HG03139 (cell line): ENCODE results near the gene MVB12B.

ENCODE experiments used
- ATAC-seq: cut with Tn5 transposase; IDR thresholded peaks from one replicate; pipeline ENCODE4 v1.9.1; 2021; ENCODE audit not compliant: unreplicated experiment

MVB12B gene

DNA sequence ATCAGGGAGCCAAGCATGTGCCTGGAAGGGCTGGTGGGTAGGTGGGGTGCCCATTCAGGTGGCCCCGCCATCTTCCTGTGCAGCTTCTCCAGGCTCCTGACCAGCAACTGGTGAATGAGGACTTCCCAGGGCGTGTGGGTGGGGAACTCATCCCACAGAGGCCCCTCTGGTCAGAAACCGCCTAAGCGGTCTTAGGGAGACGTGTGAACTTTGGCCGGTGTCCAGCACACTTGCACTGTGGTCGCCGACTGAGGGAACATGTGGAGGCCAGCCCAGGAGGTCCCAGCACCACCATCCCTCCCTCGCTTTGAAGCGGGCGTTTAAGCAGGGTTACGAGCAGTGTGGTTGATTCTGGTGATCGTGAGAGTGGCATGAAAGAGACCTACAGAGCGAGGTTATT lies 77.8 kb downstream of the MVB12B start:
- no peak for ATAC-seq

- ATAC-seq: no peak
Observed at GRCh38 chr9:126406075-126406667, 79.5 kb downstream of the MVB12B start.

GRCh38 chr9:126407114-126407870 lies 80.7 kb downstream of the MVB12B start:
- ATAC-seq: no peak

DNA sequence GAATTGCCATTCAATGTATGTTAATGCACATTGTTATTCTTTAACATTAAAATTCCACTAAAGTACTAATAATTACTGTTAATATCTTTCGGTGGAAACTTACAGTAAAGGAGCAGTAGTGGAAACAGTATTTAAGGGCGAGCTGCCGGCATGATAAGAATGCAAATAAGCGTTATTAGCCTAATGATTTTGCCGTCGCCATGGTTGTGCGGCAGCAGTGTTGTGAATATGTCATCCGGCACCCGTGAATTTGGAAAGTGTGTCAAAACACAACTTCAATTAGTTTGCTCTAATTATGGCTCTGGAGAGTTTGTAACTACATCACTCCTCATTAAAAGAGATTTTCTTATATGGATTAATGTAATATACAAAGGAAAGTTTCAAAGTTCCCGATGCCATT lies 81.4 kb downstream of the MVB12B start:
- no peak for ATAC-seq

DNA sequence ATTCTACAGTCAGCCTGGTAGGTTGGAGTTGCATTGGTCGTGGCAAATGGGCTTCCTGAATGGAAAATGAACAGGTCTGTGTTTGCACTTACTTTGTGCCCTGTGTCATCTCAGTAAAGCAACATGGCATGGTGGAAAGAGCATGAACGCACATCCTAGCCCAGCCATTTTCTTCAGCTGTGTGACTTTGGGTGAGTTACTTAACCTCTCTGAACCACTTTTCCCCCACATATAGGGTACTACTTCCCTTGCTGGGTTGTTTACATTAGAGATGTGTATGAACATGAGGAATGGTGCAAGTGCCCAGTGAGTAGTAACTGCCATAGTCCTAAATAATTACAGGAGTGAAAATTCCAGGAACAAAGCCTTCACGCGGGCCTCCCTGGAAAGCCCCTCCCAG lies 83.6 kb downstream of the MVB12B start:
- no peak for ATAC-seq

GRCh38 chr9:126411225-126411947 lies 84.8 kb downstream of the MVB12B start:
- ATAC-seq: peak; percentile 58

GRCh38 chr9:126411948-126412284 lies 85.3 kb downstream of the MVB12B start:
- peak; percentile 45 for ATAC-seq

GRCh38 chr9:126412905-126413304 lies 86.3 kb downstream of the MVB12B start:
- no peak for ATAC-seq

DNA sequence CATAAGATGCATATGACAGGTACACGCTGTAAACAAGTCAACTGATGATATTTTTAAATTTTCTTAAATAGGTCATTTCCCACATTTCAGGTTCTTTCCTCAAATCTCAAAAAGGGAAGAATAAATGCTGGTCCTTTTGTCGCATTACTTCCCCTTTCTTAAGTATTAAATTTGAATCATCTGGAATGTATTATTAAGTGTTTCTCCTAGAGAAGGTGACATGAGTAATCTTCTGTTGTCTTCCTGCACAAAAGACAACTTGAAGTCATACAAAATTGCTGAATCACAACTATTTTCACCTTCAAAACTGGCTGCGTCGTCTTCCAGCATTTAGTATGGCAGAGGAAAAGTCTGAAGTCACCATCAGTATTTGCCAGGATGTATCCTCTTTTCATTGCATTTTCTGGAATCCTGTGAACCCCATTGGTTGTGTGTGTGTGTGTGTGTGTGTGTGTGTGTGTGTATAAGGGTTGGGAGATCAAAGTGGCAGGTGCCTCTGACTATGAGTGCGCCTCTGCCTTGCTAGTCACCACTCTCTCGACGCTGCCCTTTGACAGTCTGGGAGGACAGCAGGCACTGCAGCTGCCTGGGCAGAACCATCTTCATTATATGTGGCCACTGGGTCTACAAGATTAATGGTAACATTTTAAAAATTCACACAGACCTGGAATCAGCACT lies 86.9 kb downstream of the MVB12B start:
- no peak for ATAC-seq

DNA sequence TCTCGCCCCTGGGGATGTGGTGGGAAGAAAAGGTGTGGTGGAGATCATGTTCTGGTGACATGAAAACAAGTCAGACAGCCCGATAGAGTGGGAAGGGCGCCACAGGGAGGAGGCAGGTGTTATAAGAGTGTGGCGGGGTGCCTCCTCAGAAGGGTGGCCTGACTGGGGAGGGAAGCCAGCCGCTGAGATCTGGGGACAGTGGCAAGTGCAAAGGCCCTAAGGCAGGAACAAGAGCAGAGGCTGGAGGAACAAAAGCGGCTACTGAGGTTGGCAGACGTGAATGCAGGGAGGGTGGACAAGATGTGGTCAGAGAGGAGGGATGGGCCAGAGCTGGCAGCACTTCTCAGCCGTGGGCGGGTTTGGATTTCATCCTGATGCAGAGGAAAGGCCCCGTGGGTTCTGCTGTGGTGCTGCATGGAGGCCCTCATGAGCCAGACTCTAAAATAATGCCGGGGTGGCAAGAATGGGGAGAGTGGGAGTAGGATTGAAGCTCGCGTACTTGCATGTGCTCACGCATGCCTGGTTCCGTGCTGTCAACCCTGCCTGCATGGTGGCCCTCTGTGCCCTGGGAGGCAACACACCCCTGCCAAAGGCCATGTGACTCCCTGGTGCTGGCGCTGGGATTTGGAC lies 89.2 kb downstream of the MVB12B start:
- no peak for ATAC-seq

DNA sequence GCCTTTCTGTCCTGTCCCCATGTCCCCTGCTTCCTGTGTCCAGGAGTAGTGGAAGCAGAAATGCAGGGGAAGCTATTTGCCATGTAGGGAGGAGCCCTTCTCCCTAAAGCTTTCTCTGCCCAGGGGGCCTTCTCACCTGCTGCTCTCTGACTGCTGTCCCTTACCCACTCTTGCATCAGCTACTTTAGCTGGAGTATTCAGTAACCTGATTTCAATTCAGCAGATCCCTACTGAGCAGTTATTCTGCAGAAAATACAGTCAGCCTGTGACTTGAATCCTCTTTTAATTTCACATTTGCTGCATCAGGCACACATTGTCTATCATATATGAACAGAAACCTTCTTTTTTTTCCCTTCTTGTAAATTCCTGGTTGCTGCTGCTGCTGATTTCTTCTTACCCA lies 90.4 kb downstream of the MVB12B start:
- no peak for ATAC-seq

GRCh38 chr9:126417684-126418083 lies 91.1 kb downstream of the MVB12B start:
- no peak for ATAC-seq

- no peak for ATAC-seq
Observed at GRCh38 chr9:126418608-126419007, 92.0 kb downstream of the MVB12B start.

DNA sequence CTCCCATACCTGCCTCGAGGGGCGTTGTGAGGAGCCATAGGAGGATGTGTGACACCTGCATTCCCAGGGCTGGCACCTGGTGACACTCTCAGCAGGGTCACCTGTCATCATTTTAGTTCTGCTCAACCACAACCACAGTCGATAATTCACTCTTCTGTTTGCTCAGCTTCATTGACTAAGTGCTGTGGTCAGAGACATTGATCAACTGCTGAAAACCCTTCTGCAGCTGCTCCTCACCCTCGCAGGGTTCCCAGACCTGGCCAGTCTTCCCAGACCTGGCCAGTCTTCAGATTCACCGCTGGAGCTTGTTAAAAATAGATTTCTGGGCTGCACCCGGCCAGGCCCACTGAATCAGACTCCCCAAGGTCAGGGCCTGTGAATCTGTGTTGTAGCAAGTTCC lies 92.8 kb downstream of the MVB12B start:
- ATAC-seq: no peak

GRCh38 chr9:126420135-126420534 lies 93.5 kb downstream of the MVB12B start:
- no peak for ATAC-seq

GRCh38 chr9:126420643-126421564 lies 94.3 kb downstream of the MVB12B start:
- ATAC-seq: no peak

DNA sequence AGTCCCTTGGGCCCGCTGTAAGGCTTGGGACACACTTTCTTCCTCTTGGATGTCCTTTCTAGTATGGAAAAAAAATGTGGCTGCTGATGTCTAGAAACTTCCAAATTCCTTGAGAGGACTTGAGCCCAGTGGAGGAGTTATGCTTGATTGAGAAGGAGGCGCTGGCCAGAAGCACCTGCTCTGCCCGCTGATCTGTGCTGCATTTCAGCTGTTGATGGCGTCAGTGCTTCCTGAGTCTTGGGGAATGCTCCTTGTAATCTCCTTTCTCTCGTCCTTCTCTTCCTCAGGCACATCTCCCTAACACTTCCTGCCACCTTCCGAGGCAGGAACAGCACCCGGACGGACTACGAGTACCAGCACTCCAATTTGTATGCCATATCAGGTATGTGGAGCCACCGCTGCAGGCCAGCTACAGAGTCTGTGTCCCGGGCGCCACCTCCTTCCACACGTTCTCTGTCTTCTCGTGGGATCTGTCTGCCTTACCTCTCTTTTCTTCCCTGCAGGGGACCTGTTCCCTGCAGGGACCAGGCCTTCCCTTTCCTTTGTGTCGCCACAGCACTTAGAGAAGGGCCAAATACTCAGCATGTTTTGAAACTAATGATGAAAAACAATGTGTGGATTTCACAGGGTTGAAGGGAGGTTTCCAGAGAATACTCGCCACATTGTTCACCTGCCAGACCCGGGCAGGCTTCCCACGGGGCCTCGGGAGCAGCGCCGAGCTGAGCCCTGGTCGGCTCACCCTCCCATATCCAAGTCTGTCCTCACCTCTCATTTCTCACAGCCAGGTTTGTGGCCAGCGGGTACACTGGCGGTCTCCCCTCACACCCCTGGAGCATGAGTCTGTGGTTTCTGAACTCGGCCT lies 95.2 kb downstream of the MVB12B start:
- ATAC-seq: no peak

GRCh38 chr9:126423142-126423915 lies 96.7 kb downstream of the MVB12B start:
- ATAC-seq: no peak

DNA sequence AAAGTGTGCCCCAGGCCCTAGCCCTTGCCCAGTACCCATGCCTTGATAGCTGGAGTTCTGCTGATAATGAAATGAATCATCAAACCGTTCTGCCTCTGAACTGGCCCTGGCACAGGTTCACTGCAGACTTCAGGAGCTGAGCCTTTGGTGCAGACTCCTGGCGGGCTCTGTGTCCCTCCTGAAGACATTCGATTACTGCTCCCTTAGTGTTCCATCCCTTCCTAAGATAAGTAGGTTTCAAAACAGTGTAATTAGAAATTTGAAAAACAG lies 97.2 kb downstream of the MVB12B start:
- ATAC-seq: no peak
